HPDE6-E6E7 (cell line): ENCODE measurements around the gene DVL3.

ENCODE experiments used
- DNase-seq: peaks from one replicate; pipeline ENCODE4 v3.0.0; 2011; ENCODE audit warnings: missing footprints; ENCODE audit errors: extremely low spot score

DVL3 gene

DNA sequence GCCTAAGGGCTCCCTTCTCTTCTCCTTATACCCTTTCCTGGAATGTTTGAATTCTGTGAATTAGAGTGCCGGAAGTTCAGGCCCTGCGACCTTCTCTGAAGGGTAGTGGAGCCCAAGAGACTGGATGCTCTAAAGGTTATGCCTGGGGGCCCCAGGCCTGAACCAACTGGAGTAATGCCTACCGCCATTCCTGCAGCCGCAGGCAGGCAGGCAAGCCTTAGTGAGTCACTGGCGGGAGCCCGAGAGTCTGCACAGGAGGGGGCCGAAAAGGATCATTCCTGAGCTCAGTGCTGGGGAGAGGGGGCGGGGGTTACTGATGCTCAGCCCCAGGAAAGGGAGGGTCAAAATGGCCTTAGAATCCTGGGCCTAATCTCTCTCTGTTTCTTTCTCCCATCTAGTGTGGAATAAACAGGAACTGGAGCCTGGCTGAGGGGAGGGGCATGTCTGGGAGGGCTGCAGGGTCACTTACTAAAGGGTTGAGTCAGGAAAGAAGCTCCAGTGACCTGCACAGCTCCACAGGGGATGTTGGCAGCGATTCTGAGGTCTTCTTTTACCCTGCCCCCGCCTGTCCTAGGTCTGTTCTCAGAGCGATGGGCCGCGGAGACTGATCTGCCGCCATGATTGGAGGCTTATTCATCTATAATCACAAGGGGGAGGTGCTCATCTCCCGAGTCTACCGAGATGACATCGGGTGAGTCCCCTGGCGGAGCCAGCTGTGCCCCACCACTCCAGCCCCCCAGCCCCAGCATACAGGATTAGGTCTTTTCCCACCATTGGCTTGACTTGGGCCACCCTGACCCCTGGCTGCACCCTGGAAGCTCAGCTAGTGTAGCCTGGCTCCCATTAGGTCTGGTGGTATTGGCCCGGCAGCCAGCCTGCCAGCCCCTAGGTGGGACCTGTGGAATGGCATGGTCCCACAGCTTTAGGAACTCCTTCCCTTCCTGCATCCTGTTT is 21.5 kb downstream of the DVL3 start:
- peak; percentile 81 for DNase-seq

DNA sequence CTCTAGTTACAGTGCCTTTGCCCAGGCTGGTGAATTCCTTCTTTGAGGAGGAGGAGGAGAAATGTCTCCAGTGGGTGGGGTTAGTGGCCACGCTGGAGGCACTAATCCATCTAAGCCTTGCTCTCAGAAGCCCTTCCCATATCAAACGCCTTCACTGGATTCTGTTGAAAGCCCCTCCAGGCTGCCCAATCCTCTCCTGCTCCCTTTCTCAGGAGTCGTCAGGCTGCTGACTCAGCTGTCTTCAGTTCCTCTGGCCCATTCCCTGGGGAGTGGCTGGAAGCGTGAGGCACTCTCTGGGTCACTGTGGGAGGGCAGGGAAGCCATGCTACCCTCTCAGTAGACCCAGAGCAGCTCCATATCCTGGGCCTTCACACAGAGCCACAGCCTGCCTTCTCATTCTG is 22.2 kb downstream of the DVL3 start:
- DNase-seq: no peak

DNA sequence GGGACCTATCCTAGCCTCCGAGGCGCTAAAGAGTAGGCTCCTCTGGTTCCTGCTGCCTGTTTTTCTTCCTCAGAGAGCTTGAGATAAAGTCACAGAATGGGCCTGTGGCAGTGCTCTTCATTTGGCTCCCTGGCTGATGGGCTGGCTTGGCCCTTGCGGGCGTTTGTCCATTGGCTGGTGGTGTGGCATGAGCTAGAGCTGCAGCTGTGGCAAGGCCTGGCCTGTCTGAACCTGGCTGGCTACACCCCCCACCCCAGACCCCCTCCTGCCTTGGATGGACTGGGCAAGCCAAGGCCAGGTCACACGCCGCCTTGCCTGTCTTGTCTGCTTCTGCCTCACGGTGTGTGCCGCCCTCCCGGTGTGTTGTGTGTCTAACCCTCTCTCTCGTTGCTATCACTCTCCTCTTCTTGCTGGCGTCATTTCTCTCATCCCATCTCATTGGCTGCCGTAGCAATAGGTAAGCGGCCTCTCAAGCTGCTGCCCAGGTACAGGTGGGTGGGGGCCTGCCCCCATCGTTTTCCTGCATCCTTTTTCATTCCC is 22.7 kb downstream of the DVL3 start:
- DNase-seq: no peak

DNA sequence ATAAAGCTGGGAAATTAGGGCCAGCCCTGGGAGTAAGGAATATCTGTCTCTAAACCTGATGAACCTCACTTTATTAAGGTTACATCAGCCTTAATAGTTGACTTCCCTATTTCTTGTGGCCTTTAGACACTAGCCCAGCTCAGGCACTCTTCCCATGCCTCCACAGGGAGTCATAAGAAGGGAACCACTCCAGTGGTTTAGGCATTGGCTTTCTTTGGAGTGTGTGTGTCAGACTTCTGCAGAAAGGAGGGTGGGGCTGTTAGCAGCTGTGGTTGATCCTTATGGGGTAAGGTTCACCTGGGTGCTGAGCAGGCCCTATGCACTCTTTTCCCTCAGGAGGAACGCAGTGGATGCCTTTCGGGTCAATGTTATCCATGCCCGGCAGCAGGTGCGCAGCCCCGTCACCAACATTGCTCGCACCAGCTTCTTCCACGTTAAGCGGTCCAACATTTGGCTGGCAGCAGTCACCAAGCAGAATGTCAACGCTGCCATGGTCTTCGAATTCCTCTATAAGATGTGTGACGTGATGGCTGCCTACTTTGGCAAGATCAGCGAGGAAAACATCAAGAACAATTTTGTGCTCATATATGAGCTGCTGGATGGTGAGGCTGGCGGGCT is 23.5 kb downstream of the DVL3 start:
- no peak for DNase-seq

DNA sequence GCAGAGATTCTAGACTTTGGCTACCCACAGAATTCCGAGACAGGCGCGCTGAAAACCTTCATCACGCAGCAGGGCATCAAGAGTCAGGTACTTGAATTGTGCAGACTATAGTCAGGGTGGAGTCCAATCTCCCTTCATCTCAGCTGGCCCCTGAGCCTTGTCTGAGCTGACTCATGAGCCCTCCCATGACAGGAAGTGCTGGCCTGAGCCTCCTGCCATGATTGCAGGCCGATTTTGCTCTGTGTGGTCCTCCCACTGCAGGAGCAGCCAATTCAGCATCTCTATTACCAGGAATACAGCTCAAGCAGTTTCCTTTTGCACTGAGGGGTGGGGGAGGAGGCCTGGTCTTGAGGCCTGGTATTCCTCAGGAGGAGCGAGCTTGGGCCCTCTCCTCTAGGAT is 25.0 kb downstream of the DVL3 start:
- no peak for DNase-seq

DNA sequence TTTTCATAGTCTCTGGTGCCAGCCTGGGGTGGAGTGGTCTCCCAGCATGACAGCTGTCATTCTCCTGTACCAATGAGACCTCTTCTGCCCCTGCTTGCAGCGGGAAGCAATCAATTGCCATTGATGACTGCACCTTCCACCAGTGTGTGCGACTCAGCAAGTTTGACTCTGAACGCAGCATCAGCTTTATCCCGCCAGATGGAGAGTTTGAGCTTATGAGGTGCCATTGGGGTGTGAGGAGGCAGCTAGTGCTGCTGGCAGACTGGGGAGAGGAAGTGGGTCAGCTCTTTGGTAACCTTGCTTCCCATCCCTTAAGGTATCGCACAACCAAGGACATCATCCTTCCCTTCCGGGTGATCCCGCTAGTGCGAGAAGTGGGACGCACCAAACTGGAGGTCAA is 26.4 kb downstream of the DVL3 start:
- no peak for DNase-seq

DNA sequence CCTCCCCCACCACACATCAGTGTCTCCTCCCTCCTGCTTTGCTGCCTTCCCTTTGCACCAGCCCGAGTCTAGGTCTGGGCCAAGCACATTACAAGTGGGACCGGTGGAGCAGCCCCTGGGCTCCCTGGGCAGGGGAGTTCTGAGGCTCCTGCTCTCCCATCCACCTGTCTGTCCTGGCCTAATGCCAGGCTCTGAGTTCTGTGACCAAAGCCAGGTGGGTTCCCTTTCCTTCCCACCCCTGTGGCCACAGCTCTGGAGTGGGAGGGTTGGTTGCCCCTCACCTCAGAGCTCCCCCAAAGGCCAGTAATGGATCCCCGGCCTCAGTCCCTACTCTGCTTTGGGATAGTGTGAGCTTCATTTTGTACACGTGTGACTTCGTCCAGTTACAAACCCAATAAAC is 28.5 kb downstream of the DVL3 start:
- DNase-seq: no peak

DNA sequence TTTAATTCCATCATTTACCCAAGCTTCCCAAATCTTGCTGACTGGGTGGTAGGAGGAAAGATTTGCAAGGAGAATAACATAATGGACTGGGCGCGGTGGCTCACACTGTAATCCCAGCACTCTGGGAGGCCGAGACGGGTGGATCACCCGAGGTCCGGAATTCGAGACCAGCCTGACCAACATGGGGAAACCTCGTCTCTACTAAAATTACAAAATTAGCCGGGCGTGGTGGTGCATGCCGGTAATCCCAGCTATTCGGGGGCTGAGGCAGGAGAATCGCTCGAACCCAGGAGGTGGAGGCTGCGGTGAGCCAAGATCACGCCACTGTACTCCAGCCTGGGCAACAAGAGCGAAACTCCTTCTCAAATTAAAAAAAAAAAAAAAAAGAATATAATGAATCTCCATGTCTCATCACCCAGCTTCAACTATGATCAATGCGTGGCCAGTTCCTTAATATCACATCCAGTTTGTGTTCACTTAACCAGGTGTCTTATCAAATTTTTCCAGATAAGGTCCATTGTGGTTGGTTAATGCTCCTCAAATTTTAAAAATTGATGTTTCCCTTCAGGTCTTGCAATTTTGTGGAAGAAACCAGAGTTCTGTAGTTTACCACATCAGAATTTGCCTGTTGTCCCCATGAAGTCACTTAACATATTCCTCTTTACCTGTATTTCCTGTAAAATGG is 29.5 kb downstream of the DVL3 start:
- DNase-seq: no peak

DNA sequence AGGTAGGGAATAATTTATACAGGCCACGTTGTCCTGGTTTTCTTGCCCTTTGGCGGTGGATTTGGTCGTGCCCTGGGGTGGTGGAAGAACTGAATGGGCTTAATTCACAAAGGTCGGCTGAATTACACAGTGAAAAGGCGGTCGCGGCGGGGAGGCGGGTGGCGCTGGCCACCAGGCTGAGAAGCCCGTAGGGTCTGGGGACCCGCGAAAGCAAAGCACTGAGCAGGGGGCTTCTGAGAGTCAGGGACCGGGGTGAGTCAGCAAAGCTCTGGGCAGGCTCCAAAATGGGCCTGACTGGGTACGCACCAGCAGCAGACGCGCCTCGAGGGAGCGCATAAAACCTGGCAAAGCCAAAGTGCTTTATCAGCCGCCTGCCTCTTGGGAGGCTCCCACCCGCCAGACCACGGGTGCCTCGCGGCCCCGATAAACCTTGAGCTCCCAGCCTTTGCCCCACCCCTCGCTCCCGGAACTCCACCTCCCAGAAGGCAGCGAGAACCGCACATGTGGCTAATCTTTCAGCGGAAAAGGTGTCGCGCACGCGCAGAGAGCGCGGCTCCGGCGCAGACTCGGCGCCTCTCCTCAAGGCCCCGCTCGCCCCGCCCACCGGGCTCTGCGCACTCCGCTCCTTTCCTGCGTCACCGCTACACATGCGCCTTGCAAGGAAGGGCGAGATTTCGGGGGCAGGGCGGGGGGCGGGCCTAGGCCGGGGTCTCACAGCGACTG is 30.4 kb downstream of the DVL3 start:
- DNase-seq: peak; percentile 95

DNA sequence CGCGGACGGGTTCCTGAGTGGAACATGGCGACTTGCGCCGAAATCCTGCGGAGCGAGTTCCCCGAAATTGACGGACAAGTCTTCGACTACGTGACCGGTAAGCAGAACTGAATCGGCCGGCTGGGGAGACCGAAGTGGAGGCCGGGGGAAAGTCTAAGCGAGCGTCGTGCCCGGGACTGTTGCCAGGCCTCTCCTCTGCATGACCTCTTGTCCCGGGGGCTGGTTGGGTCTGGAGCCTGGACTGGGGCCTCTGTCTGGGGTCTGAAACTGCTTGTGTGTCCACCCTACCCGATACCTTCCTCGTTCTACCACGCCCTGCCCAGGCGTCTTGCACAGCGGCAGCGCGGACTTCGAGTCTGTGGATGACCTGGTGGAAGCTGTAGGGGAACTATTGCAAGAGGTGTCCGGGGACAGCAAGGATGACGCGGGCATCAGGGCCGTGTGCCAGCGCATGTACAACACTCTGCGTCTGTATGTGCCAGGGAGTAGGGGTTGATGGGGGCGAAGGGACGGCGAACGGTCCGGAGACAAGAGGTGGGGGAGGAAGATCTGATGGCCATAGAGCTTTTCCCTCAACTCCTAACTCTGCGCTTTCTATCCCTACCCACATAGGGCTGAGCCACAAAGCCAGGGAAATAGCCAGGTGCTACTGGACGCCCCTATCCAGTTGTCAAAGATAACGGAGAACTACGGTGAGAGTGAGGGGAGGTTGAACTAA is 31.2 kb downstream of the DVL3 start, which contains the start of gene ABCF3:
TSS of gene ABCF3 (plus strand) at position 16 of the 718 bp plus-strand sequence. CDS start at position 25, 9 bp downstream.
- DNase-seq: no peak

DNA sequence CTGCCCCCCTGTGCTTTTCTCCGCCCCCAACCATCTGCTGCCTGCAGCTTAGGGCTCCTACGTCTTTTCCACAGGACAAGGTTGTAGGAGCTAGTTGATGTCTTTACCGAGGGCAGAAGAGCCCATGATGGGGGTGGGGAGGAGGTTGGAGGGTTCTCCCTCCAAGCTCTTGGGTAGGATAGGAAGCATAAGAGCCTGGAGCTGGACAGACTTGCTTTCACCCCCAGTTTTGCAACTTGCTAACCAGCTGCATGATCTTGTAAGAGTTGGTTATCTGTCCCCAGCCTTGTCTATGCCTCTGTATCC is 31.7 kb downstream of the DVL3 start:
- DNase-seq: no peak

DNA sequence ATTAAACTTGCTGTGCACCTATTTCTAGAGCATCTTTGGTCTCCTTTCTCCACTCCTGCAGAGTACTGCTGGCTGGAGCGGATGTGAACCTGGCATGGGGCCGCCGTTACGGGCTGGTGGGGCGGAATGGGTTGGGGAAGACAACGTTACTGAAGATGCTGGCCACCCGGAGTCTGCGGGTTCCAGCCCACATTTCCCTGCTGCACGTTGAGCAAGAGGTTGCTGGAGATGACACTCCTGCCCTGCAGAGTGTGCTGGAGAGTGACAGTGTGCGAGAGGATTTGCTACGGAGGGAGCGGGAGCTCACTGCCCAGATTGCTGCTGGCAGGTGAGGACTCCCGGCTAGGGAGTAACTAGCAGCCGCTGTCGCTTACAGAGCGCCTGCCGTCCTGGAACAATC is 32.9 kb downstream of the DVL3 start:
- no peak for DNase-seq

DNA sequence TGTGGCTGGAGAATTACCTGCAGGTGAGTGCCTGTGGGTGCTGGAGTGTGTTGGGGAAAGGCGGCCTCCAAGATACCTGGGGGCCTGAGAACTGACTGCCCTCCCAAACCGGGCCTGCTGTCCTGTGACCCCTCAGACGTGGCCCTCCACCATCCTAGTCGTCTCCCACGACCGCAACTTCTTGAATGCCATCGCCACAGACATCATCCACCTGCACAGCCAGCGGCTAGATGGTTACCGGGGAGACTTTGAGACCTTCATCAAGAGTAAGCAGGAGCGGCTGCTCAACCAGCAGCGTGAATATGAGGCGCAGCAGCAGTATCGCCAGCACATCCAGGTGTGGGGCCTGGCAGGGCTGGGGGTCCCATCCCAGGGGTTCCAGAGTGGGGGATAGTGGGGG is 34.2 kb downstream of the DVL3 start:
- DNase-seq: no peak

DNA sequence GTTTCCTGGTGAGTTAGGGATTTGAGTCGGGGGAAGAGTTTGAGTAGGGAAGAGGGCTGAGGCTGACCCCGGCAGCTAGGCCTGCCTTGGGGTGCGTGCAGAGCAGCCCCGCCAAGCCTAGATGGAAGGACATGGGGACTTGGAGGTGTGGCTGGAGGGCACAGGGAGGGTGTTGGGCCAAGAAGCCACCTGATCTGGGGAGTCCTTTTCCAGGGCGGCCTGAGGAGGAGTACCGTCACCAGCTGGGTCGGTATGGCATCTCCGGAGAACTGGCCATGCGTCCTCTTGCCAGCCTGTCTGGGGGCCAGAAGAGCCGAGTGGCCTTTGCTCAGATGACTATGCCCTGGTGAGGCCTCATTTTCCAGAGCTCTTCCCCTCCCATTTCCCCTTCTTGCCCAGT is 37.7 kb downstream of the DVL3 start:
- DNase-seq: no peak

DNA sequence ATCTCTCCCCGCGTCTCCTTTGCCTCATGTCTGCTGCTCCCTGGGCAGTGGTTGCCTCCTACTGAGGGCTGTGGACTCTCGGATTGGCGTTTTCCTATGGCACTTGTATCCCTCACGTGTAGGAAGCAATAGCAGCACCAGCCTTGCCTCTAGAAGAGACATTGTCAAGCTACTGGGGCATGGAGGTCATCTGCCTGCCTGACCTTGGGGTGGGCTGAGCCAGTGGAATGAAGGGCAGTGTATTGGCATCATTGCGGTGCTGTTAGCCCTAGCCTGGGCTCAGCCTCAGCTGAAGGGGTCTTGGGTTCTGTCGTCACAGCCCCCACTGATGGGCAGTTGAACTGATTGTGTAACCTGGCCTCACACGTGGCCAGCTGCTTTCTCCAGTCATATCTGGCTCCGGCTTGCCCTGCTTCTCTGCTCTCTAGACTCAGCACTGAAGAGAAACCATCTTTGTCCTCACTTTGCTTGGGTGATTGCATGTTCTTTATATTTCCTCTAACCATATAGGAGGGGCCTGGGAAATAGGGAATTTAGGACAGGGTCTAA is 38.9 kb downstream of the DVL3 start:
- no peak for DNase-seq

DNA sequence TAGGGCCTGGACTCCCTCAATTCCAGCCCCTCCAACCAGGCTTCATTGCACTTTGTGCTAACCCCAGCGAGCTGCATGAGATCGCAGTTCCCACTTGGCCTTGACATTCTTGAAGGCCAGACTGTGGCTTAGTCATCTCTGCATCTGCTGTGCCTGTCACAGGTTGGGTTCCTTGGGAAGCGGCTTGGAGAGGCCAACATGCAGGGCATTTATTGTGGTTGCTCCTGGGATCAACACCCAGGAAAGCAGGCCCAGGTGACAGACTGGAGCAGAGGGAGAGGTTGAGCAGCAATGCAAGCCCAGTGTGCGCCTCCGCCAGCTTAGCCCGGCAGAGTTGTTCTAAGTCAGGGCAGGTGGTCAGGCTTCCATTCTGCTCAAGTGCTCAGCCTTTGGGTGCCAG is 41.4 kb downstream of the DVL3 start:
- no peak for DNase-seq

DNA sequence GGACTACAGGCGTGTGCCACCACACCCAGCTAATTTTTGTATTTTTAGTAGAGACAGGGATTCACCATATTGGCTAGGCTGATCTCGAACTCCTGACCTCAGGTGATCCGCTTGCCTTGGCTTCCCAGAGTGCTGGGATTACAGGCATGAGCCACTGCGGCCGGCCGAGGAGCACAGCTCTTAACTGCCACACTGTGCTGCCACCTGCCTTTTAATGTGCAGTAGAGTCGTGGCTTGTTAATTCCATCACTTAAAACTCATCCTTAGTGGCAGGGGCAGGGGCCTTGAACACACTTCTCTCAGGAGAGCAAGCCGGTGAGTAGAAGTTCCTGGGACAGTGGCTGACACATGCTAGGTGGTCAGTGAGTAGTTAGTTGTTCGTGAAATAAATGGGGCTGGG is 43.3 kb downstream of the DVL3 start:
- no peak for DNase-seq

DNA sequence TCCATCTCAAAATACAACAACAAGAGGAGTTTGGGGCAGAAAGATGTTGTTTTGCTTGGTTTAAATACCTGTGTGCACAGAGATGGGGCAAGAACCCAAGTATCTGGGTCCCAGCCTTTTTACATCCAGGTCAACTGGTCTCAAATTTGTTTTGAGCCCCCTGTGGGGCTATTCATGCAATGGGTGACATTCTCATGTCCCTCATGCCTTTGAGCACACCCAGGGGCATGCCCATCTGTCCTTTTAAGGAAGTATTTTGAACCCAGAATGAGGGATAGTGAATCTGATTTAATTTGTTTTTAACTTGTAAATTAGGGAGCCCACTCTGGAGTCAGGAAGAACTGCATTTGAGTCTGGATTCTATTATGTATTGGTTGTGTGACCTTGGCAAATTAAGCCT is 45.6 kb downstream of the DVL3 start:
- DNase-seq: no peak

DNA sequence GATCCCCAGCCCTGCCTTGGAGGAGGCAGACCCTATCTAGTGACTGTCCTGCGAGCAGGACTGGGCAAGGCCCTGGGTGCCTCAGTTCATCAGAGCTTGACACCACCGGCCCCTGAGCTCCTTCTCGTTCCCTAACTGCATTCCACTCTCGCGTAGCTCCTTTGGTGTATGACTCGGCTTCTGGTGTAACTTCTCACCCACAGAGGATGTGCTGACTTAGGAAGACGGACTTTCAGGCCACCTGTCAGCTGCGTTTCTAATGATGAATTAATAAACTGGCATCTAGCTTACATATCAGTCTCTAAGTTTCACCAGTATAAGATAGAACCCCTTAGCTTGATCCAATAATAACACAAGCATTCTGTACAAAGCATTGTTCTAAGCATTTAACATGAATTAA is 48.3 kb downstream of the DVL3 start:
- DNase-seq: no peak

DNA sequence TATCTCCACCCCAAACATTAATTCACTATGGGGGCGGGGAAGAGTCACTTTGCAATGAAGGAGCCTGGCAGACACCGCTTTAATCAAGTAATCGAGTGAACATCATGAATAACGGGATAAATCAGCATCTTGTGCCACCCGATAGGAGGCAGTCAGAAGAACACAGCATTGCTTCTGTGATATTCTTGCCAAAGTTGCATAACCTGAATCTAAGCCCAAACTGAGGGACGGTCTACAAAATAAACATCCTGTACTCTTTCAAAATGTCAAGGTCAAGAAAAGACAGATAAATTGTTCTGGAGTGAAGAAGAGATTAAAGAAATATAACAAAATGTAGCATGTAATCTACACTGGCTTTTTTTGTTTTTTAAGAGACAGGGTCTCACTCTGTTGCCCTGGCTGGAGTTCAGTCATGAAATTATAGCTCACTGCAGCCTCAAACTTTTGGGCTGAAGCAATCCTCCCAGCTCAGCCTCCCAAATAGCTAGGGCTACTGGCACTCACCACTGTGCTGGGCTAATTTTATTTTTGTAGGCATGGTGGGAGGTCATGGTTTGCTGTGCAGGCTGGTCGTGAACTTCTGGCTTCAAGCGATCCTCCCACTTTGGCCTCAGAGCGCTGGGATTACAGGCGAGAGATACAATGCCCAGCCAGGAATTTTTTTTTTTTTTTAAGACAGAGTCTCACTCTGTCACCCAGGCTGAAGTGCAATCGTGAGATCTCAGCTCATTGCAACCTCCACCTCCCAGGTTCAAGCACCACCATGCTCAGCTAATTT is 54.2 kb downstream of the DVL3 start:
- no peak for DNase-seq
